Body of pancreas (tissue), 4 donors: ENCODE results near the gene PEX5. TPM values are rescaled to one million over a fixed set of nuclear protein-coding genes. Genes with fewer than 3 reads are reported as not detected.
"Not testable (repeated sequence)": the region's sequence is repeated elsewhere in the genome, so short reads cannot be mapped to it uniquely, and the experiment has no call there.

Source experiments
- ATAC-seq: fragments of 150-250 bp; one replicate; pipeline ENCODE4 v1.9.1; 2016
- DNase-seq, 4 donors: peaks; one replicate each; pipeline ENCODE4 v3.0.0-alpha.2; 2019
- H3K27ac ChIP-seq, 4 donors: fragments of 200-600 bp; sonication (generic); 1 replicate in 3 of 4; 2 replicates in 1 of 4; pipeline versions ENCODE4 v1.5.1 to v1.6.1; 2016 to 2019; ENCODE audit warnings: mild to moderate bottlenecking in 1 of 4, mixed read lengths in 1 of 4, moderate library complexity in 1 of 4
- H3K27me3 ChIP-seq, 2 donors: fragments of 200-600 bp; sonication (generic); one replicate each; pipeline ENCODE4 v1.6.0; 2016; ENCODE audit warnings: mild to moderate bottlenecking in 1 of 2
- H3K36me3 ChIP-seq, 2 donors: fragments of 200-600 bp; sonication (generic); replicated peaks in 1 of 2; 2 replicates each; pipeline ENCODE4 v1.5.1; 2016; ENCODE audit warnings: low read depth in 2 of 2; ENCODE audit not compliant: insufficient read depth in 1 of 2
- H3K4me1 ChIP-seq: fragments of 200-600 bp; sonication (generic); one replicate; pipeline ENCODE4 v1.6.0; 2016
- H3K4me3 ChIP-seq, 2 donors: fragments of 200-600 bp; sonication (generic); 1 replicate in 1 of 2; 2 replicates in 1 of 2; pipeline ENCODE4 v1.5.1; 2016 to 2019
- H3K9me3 ChIP-seq, 3 donors: fragments of 200-600 bp; sonication (generic); 1 replicate in 2 of 3; 2 replicates in 1 of 3; pipeline ENCODE4 v1.5.1; 2016
- POLR2A ChIP-seq, 3 donors: fragments of 450-650 bp; IDR thresholded peaks; one replicate each; pipeline ENCODE4 v1.6.1; 2016; ENCODE audit warnings: antibody characterized with exemption in 3 of 3, mild to moderate bottlenecking in 2 of 3
- WGBS, 2 donors: methylation state at CpG; one replicate each; pipeline ENCODE4 v1.1.5; 2017; 5-methylcytosine and 5-hydroxymethylcytosine counted together
- intact Hi-C: fragments of 100-400 bp; cut with DNase I; formaldehyde crosslinking; loops from one replicate; pipeline ENCODE4 v1.15.1; 2023
- total RNA-seq, 2 donors: library from RNA; depleted of rRNA; stranded (reverse); fragments of >200 nt; gene quantifications; one replicate each; pipeline ENCODE4 v1.1.0, GENCODE V29; 2016
- TF ChIP-seq, protein P1 (sequence below), 7 experiments: fragments of 450-650 bp in 4 of 7; fragments of 200-600 bp in 3 of 7; sonication (generic) in 3 of 7; IDR thresholded peaks; one replicate each; pipeline ENCODE4 v1.5.1; 2016 to 2019; ENCODE audit warnings: antibody characterized with exemption in 7 of 7

PEX5 gene
- total RNA-seq, 2 donors from 2014 or later, result 33.5 to 67.9 TPM

DNA sequence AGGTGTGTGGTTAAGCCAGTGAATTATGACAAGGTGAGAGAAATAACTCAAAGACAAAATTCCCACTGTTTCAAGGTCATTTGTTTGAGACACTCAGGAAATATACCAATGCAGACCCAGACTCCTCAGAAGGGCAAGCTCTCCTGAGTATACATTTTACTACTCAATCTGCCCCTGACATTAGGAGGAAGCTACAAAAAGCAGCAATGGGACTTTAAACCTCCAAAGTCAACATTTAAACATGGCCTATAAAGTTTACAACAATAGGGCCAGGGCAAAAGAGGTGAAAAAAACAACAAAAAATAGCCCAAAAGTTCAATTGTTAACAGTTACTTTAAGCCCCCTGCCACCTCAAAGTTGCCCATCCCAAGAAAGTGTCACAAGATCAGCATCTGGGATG lies 19.5 kb upstream of the PEX5 start:
- TF ChIP-seq POLR2A (IDR thresholded peaks at IDR 0.05), result no peak
- DNase-seq, result no peak

DNA sequence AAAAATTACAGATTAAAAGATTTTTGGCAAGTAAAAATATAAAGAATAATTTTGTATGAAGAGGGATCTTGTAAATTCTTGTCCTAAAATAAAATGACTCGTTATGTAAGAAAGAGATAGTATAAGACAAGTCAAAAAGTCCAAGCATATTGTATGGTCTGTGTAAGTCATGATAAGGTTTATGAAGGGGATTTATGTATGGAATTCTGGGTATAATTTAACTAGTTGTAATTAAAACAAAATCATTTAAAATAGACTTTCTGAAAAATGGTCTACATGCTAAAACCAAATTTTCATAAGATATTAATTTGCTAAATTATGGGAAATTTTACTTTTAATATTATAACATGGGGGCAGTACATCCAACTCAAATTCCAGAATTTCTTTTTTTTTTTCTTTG lies 17.6 kb upstream of the PEX5 start:
- TF ChIP-seq POLR2A (IDR thresholded peaks at IDR 0.05), result no peak
- intact Hi-C loops, result no loop called here
- Histone ChIP-seq H3K27ac (no peak overlapping the region), H3K27me3 (no peaks in the 10 kb centered on the region), H3K4me3 (no peak overlapping the region), H3K4me1 (no peaks in the 10 kb centered on the region), H3K9me3 (peaks cover 0 to 7% (median 0%) of the 10 kb centered on the region in 3 donors), H3K36me3 (no peaks in the 10 kb centered on the region)
- ATAC-seq (no peak), DNase-seq (no peak)
- WGBS, 2 donors, result 58 to 61% methylated on average over 1 of the region's 1 CpG

More for the DNA sequence above, 19.5 kb upstream of the PEX5 start:
- intact Hi-C loops, result no loop called here
- Histone ChIP-seq H3K4me3 (no peak overlapping the region), H3K36me3 (no peaks in the 10 kb centered on the region), H3K4me1 (no peaks in the 10 kb centered on the region), H3K27me3 (no peaks in the 10 kb centered on the region), H3K9me3 (peaks cover 0 to 7% (median 0%) of the 10 kb centered on the region in 3 donors), H3K27ac (no peak overlapping the region)
- no peak for ATAC-seq

DNA sequence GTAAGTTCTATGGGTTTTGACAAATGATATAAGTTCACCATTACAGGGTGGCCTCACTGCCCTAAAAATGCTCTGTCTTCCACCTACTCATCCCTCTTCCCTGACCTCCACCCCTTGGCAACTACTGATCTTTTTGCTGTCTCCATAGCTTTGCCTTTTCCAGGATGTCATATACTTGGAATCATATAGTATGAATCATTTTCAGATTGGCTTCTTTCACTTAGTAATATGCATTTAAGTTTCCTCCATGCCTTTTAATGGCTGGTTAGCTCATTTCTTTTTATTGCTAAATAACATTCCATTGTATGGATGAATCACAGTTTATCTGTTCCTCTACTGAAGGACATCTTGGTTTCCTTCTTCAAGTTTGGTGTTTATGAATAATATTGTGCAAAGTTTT lies 14.0 kb upstream of the PEX5 start:
- Histone ChIP-seq H3K36me3 (no peaks in the 10 kb centered on the region), H3K27me3 (no peaks in the 10 kb centered on the region), H3K27ac (no peak overlapping the region), H3K9me3 (no peaks in the 10 kb centered on the region), H3K4me3 (no peak overlapping the region), H3K4me1 (no peaks in the 10 kb centered on the region)
- DNase-seq, result no peak
- intact Hi-C loops, result no loop called here
- TF ChIP-seq POLR2A (IDR thresholded peaks at IDR 0.05), result no peak
- TF ChIP-seq, protein P1, sequence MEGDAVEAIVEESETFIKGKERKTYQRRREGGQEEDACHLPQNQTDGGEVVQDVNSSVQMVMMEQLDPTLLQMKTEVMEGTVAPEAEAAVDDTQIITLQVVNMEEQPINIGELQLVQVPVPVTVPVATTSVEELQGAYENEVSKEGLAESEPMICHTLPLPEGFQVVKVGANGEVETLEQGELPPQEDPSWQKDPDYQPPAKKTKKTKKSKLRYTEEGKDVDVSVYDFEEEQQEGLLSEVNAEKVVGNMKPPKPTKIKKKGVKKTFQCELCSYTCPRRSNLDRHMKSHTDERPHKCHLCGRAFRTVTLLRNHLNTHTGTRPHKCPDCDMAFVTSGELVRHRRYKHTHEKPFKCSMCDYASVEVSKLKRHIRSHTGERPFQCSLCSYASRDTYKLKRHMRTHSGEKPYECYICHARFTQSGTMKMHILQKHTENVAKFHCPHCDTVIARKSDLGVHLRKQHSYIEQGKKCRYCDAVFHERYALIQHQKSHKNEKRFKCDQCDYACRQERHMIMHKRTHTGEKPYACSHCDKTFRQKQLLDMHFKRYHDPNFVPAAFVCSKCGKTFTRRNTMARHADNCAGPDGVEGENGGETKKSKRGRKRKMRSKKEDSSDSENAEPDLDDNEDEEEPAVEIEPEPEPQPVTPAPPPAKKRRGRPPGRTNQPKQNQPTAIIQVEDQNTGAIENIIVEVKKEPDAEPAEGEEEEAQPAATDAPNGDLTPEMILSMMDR (IDR thresholded peaks at IDR 0.05), result no peak
- no peak for ATAC-seq

DNA sequence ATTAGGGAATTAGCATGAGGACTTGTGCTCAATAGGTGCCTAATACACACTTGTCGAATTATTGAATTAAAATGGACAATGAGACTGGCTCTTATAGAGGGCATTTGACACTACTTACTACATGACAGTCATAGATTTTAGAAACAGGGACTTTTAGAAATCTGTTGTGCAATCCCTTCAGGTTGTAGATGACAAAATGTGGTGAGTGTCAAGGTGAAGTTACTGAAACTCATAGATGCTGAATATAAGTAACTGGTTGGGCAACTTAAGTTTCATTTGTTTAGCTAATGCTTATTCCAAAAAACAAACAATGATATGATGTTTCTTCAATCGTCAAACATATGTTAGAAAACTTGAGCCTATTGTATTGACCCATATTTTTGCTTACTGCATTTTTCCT lies 12.9 kb upstream of the PEX5 start:
- H3K4me3 ChIP-seq, result no peak overlapping the region
- no peaks in the 10 kb centered on the region for H3K9me3 ChIP-seq
- H3K27ac ChIP-seq, result no peak overlapping the region
- H3K36me3 ChIP-seq, result no peaks in the 10 kb centered on the region
- 44 to 48% methylated on average over 2 of the region's 2 CpGs for WGBS, 2 donors
- DNase-seq, result no peak
- no peaks in the 10 kb centered on the region for H3K4me1 ChIP-seq
- H3K27me3 ChIP-seq, result no peaks in the 10 kb centered on the region
- intact Hi-C loops, result no loop called here
- no peak for ATAC-seq
- TF ChIP-seq, protein P1 (IDR thresholded peaks at IDR 0.05), result no peak
- no peak for TF ChIP-seq POLR2A (IDR thresholded peaks at IDR 0.05)

DNA sequence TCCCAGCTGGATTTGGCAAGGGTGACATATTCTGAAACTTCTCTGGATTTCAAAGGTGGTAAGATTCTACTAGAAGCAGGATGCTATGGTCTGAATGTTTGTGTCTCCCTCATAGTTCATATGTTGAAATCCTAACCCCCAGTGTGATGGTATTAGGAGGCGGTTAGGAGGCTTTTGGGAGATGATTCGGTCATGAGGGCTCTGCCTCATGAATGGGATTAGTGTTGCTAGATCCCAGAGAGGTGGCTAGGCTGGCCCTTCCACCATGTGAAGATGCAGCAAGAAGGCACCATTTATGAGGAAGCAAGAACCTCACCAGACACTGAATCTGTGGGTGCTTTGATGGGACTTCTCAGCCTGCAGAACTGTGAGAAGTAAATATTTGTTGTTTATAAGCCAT lies 11.0 kb upstream of the PEX5 start:
- Histone ChIP-seq H3K27ac (no peak overlapping the region), H3K27me3 (no peaks in the 10 kb centered on the region), H3K4me3 (no peak overlapping the region), H3K36me3 (no peaks in the 10 kb centered on the region), H3K9me3 (no peaks in the 10 kb centered on the region), H3K4me1 (no peaks in the 10 kb centered on the region)
- intact Hi-C loops, result no loop called here
- WGBS, 2 donors, result 87 to 92% methylated on average over 2 of the region's 2 CpGs
- TF ChIP-seq, protein P1 (IDR thresholded peaks at IDR 0.05), result no peak
- TF ChIP-seq POLR2A (IDR thresholded peaks at IDR 0.05), result no peak
- DNase-seq, result no peak
- no peak for ATAC-seq

DNA sequence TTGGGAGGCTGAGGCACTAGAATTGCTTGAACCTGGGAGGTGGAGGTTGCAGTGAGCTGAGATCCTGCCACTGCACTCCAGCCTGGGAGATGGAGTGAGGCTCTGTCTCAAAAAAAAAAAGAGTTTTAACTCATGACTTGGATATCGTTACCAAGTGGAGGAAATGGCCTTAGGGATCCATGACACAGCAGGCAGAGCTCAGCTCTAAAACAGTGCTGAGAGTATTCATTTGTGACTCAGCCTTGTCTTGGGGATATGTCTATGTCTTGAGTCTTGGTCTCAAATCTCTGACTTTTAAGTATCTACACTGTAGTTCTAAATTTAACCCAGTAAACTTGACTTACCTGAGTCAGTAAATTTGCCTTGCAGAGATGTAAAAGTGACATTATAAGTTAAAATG lies 8.8 kb upstream of the PEX5 start:
- WGBS, 2 donors, result 83 to 90% methylated on average over 1 of the region's 1 CpG
- Histone ChIP-seq H3K9me3 (no peaks in the 10 kb centered on the region), H3K4me1 (peaks cover 10% of the 10 kb centered on the region), H3K4me3 (no peak overlapping the region), H3K36me3 (no peaks in the 10 kb centered on the region), H3K27me3 (no peaks in the 10 kb centered on the region), H3K27ac (no peak overlapping the region)
- TF ChIP-seq POLR2A (IDR thresholded peaks at IDR 0.05), result no peak
- TF ChIP-seq, protein P1 (IDR thresholded peaks at IDR 0.05), result no peak
- ATAC-seq, result no peak
- intact Hi-C loops, result no loop called here
- DNase-seq, result no peak

DNA sequence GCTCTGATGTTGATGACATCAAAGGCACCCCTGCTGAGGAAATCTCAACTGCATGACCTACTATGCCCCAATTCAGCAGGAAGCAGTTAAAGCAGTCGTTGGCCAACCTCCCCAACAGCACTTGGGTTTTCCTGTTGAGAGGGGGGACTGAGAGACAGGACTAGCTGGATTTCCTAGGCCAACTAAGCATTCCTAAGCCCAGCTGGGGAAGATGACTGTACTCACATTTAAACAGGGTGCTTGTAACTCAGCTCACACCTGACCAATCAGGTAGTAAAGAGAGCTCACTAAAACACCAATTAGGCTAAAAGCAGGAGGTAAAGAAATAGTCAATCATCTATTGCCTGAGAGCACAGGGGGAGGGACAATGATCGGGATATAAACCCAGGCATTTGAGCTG lies 3.4 kb upstream of the PEX5 start:
- H3K9me3 ChIP-seq, H3K4me3 ChIP-seq, DNase-seq, H3K36me3 ChIP-seq, intact Hi-C loops, H3K27me3 ChIP-seq, H3K27ac ChIP-seq, ATAC-seq: not testable (repeated sequence)
- WGBS, 2 donors, result 47 to 95% methylated on average over 1 to 2 of the region's 2 CpGs
- peaks cover 29% of the 10 kb centered on the region for H3K4me1 ChIP-seq
